Activated CD8-positive, alpha-beta memory T cell treated with anti-CD3 and anti-CD28 coated beads, Interleukin-2, amount 50 U/mL, for 24 hours (primary cell): ENCODE measurements around the gene FOXP4.

ENCODE experiments used
- DNase-seq: peaks from one replicate; pipeline ENCODE4 v3.0.0-alpha.2; 2020; ENCODE audit errors: extremely low read depth

The FOXP4 gene

GRCh38 chr6:41625442-41625841, 79.3 kb downstream of the FOXP4 start:
- DNase-seq, result no peak

GRCh38 chr6:41626022-41626421, 79.8 kb downstream of the FOXP4 start:
- DNase-seq, result no peak

GRCh38 chr6:41626917-41627316, 80.7 kb downstream of the FOXP4 start:
- no peak for DNase-seq

- no peak for DNase-seq
Measured at GRCh38 chr6:41629128-41629527, 82.9 kb downstream of the FOXP4 start.

GRCh38 chr6:41630069-41630468, 83.9 kb downstream of the FOXP4 start:
- DNase-seq, result no peak

GRCh38 chr6:41630946-41631345, 84.8 kb downstream of the FOXP4 start:
- no peak for DNase-seq

- no peak for DNase-seq
Measured at GRCh38 chr6:41633056-41633634, 87.0 kb downstream of the FOXP4 start.

GRCh38 chr6:41634657-41635056, 88.5 kb downstream of the FOXP4 start:
- DNase-seq, result no peak

- DNase-seq, result no peak
Measured at GRCh38 chr6:41635365-41635764, 89.2 kb downstream of the FOXP4 start.

GRCh38 chr6:41636833-41637193, 90.6 kb downstream of the FOXP4 start:
- no peak for DNase-seq

- no peak for DNase-seq
Measured at GRCh38 chr6:41637194-41638001, 91.2 kb downstream of the FOXP4 start.

GRCh38 chr6:41638002-41638934, 92.1 kb downstream of the FOXP4 start, which contains the start of gene MDFI:
Gene MDFI, plus strand, starts transcription at chr6:41638468. Its CDS starts 282 bp downstream, at chr6:41638750.
- no peak for DNase-seq

GRCh38 chr6:41638935-41639808, 93.0 kb downstream of the FOXP4 start:
- no peak for DNase-seq

- no peak for DNase-seq
Measured at GRCh38 chr6:41639809-41640371, 93.7 kb downstream of the FOXP4 start.

- no peak for DNase-seq
Measured at GRCh38 chr6:41640426-41640825, 94.2 kb downstream of the FOXP4 start.

- no peak for DNase-seq
Measured at GRCh38 chr6:41641352-41641925, 95.3 kb downstream of the FOXP4 start.

GRCh38 chr6:41642090-41642959, 96.1 kb downstream of the FOXP4 start:
- DNase-seq, result no peak

- DNase-seq, result no peak
Measured at GRCh38 chr6:41642960-41643898, 97.0 kb downstream of the FOXP4 start.

GRCh38 chr6:41643899-41644269, 97.7 kb downstream of the FOXP4 start:
- no peak for DNase-seq
